ENCODE measurements around the gene EFCAB6.

DNA sequence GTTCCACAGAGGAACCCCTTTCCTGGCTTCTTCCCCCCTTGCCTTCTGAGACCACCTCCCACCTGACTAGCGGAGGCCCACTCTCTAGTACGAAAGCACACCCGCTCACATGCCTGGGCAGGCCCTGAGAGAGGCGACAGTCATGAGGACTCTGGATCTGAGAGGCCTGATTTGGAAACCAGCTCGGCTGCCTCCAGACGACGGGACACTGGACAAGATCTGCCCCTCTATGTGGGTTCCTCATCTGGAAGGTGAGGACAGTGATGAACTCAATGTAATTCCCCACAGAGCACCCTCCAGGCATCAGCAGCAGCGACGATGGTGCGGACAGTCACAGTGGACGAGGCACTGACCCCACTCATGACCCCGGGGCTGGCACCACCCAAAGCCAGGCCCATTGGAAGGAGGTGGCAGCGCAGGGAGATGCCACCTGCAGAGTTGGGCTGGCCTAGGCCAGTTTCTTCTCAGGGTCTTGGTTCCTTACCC, 42.7 kb upstream of the EFCAB6 start:
- TF ChIP-seq, protein P1, sequence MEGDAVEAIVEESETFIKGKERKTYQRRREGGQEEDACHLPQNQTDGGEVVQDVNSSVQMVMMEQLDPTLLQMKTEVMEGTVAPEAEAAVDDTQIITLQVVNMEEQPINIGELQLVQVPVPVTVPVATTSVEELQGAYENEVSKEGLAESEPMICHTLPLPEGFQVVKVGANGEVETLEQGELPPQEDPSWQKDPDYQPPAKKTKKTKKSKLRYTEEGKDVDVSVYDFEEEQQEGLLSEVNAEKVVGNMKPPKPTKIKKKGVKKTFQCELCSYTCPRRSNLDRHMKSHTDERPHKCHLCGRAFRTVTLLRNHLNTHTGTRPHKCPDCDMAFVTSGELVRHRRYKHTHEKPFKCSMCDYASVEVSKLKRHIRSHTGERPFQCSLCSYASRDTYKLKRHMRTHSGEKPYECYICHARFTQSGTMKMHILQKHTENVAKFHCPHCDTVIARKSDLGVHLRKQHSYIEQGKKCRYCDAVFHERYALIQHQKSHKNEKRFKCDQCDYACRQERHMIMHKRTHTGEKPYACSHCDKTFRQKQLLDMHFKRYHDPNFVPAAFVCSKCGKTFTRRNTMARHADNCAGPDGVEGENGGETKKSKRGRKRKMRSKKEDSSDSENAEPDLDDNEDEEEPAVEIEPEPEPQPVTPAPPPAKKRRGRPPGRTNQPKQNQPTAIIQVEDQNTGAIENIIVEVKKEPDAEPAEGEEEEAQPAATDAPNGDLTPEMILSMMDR (IDR thresholded peaks at IDR 0.05): no peak
- TF ChIP-seq ZFX (IDR thresholded peaks at IDR 0.05; ENCODE audit: borderline replicate concordance): no peak
